HG02798 (cell line): ENCODE data around the gene ANGPTL8.

Experiments used
- ATAC-seq: cut with Tn5 transposase; IDR thresholded peaks from one replicate; pipeline ENCODE4 v1.9.1; 2021; ENCODE audit warnings: mild to moderate bottlenecking; ENCODE audit not compliant: unreplicated experiment, poor library complexity

Gene ANGPTL8, protein sequence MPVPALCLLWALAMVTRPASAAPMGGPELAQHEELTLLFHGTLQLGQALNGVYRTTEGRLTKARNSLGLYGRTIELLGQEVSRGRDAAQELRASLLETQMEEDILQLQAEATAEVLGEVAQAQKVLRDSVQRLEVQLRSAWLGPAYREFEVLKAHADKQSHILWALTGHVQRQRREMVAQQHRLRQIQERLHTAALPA

DNA sequence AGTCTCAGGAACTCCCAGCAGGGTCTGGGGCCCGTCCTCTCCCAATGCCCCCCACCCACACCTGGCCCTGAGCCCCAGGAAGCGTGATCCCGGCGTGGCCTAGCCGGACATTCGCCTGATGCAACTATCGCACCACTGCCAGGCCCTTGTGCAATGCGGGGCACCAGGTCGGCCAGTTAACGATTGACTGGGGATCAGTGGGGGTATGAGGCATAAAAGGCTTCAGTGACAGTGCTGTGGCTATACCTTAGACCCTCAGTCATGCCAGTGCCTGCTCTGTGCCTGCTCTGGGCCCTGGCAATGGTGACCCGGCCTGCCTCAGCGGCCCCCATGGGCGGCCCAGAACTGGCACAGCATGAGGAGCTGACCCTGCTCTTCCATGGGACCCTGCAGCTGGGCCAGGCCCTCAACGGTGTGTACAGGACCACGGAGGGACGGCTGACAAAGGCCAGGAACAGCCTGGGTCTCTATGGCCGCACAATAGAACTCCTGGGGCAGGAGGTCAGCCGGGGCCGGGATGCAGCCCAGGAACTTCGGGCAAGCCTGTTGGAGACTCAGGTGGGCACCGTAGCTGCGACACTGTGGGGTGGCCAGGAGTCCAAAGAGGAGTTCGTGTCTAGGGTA, at the start of gene ANGPTL8:
Gene ANGPTL8 (plus strand): TSS at position 243 of the 624 bp plus-strand sequence. CDS start 19 bp downstream, at position 262.
- ATAC-seq, result no peak

DNA sequence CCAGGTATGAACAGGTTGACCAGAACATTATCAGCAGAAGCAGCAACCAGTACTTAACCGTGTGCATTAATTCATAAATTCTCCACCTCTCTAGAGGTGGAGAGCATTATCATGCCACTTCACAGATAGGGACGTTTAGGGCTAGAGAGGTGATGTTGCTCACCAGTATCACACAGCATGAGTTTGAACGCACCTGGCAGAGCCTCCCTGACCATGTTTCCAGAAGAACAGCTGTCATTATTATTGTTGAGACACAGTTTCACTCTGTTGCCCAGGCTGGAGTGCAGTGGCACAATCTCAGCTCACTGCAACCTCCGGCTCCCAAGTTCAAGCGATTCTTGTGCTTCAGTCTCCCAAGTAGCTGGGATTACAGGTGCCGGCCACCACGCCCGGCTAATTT, 48.9 kb upstream of the ANGPTL8 start:
- ATAC-seq, result no peak

DNA sequence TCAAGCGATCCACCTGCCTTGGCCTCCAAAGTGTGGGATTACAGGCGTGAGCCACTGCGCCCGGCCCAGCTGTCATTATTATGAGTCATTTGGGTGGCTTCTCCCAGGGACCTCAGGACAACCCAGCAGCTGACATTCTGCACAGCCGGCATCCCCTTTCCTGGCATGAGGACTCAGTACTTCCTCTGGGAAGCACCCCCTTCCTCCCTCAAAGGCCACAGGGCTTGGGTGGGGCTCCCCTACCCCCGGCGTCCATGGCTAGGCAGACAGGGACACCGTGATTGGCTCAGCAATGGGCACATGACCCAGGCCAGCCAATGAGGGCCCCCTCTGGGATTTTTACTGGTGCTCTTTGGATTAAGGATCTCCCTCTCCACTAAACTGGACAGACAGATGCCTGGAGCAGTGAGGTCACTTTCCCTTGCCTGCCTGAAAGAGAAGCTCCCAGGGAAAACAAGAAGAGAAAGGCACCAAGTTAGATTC, 48.1 kb upstream of the ANGPTL8 start:
- no peak for ATAC-seq

DNA sequence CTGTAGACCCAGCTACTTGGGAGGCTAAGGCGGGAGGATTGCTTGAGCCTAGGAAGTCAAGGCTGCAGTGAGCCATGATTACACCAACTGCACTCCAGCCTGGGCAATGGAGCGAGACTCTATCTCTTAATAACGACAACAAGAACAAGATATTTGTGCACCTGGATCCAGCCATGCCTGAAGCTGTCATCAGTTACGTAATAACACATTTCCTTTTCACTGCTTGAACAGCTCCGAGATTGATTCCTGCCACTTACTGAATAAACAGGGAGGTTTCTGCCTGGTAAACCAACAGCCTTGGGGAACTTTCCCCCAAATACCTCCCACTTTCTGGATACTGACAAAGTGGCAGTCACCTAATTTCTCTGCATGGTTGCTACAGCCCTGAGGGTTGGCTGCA, 47.5 kb upstream of the ANGPTL8 start:
- ATAC-seq, result no peak

DNA sequence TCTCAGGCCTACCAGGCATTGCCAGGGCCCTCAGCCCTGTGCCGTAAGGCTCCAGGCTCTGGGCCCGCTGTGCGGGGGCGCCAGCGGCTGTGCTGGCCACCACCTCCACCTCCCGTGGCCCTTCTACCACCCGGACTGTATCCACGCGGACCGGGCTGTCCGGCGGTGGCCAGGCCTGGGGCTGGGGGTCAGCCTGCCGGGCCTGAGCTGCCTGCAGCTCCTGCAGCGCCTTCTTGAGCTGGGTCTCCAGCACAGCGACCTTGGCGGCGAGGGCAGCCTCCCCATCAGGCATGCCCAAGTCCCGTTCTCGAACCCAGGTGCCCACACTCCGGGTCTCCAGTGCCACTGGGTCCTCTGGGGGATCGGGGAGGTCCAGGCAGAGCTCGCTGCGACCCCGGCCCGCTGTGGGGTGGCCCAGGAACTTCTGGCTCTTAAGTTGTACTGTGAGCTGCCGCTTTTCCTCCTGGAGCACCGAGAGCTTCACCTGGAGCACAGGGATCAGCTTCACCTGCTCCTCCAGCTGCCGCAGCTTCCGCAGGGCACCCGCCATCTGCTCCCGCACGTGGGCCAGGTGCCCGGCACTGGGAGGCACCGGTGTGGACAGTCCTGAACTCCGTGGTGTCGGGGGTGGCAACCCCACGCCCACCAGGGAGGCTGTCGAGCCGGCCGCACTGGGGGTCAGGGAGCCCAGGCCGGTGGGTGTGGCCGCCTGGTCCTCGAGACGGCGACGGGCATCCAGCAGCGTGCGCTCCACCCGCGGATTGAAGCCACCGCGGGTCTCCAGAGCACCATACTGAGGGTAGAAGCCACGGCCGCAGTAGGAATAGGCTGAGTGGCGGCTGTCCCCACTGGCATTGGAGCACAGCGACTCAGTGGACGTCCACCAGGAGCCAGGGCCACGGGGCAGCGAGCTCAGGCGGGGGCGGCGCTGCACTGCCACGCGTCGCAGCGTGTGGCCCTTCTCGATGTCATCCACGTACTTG, 46.2 kb upstream of the ANGPTL8 start:
- no peak for ATAC-seq

DNA sequence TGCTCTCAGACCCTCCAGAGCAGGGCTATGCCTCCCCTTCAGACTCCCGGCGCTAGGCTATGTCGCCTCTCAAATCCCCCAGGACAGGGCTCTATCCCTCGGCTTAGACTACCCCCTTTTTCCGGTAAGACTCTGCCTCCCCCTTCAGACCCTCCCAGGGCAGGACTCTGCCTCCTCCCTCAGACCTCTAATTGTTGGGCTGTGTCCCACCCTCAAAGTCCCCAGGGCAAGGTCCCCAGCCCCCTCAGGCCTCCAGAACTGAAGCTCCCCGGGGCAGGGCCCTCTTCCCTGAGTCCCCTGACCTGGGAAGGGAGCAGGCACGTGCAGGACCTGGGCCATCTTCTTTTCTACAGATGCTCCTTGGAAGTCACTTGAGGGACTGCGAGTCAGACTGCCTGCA, 45.2 kb upstream of the ANGPTL8 start:
- ATAC-seq, result no peak

DNA sequence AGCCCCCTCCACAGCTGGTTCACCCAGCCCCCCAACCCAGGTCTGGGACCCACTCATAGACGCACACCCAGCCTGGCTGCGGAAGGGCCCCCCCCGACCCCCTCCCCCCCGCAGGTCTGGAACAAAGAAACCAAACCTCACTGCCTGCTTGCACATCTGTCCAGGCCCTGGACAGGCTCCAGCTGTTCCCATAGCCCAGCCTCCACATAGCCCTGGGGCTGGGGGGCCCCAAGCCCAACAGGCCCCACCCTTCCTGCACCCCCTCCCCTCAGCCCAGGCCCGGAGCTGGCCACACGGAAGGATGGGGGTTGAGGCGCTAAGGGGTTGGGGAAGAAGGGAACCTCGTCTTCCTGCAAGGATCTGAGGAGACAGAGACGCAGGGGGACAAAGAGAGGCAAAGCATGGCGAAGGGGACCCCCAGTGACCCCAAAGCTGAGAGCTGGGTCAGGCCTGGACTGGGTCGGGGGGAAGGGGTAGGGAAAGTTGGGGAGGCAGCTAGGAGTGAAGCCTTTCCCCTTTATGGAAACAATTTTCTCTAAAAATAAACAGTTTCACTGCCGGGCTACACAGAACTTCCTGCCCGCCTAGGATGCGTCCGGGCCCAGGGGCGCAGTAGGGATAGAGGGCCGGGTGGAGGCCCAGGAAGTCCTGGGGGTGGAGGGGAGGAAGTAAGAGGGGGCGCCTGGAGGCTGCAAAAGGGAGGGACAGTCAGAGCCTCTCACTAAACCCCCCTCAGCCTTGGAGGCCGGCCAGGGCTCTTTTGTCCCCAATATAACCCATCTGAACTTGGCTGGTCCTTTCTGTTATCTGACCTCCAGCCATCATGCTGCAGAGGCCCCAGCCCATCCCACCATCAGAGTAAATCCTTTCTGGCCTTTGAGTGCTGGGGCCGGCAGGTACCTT, 44.5 kb upstream of the ANGPTL8 start:
- ATAC-seq, result no peak

DNA sequence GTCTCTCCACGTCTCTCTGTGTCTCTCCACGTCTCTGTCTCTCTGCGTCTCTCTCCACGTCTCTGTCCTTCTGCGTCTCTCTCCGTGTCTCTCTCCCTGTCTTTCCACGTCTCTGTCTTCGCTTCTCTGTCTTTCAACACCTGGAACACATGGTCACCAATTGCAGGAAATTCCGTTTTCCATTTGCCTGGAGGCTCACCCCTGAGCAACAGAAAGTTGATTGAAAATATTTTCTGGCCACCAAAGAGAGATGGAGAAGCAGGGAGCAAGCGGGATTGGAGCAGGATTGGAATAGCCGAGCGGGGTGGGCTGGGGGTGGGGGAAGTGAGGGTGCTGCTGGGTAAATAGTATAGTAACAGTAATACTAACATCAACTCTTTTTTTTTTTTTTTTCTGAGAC, 43.7 kb upstream of the ANGPTL8 start:
- ATAC-seq, result no peak

DNA sequence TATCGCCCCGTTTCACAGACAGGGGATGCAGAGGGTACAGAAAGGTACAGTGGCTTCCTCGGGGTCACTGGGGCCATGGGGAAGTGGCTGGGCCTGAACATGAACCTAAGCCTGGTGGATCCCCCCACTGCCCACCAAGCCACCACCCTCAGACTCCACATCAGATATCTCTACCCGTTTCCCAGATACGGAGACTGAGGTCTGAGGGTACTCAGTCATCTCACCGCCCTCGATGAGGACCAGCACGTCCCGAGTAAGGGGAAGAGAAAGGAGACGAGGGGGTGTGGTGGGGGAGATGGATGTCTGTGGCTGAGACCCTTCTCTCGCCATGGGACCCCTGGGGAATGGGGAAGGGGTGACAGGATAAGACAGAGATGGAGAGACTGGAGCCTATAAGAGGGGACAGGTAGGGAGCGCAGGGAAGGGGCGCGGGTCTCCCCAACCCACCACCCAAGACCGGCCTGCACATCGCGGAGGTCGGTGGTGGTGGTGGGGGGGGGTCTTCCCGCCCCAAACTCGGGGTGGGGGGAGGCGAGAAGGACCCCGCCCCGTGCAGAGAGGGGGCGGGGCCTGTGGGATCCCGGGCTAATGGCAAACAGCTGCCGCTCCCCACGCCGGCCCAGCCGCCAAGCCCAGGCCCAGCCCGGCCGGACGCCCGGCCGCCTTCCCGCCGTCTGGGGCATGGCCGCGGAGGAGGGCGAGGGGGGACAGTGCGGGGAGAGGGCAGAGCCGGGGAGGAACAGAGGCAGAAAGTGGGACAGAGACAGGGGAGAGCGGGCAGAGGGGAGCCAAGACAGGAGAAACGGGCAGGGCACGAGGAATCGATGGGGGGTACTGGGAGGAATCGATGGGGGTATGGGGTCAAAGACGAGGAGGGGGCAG, 42.8 kb upstream of the ANGPTL8 start:
- ATAC-seq, result no peak

DNA sequence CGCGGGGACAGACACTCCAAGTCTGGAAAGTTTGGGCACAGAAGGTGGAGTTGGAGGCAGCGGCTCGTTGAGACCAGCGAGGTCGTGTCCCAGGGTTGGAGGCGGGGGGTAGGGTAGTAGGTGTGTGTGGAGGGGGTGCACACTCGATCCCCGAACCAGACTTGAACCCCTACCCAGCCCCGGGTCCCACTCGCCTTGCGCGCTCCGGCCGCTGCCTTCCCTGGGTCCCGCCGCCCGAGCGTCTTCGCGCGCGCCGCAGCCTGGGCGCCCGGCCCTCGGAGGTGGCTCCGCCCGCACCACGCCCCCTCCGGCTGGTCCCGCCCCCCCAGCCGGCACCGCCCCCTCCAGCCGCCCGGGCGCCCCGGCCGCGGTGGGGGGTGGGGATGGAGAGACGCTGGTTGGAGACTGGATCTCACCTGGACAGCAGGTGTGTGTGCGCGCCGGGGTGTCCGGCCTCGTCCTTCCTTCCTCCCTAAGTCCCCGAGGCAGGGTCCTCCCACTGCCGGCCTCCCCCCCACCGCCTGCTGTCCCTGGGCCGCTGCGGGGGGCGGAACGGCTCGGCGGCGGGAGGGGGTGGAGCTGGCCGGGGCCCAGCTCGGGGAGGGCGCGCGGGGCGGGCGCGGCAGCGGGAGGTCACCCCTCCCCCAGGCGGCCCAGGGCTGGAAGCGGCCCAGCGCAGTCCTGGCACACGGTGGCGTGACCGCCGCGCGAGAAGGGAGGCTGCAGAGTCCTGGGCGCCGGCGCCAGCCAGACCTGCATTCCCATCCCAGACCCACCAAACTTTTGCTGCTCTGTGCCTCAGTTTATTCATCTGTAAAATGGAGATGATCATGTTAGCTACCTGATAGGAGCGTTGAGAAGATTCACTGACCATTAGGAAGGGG, 41.9 kb upstream of the ANGPTL8 start, which contains the start of gene KANK2:
Gene KANK2 (minus strand): TSS at position 255 of the 884 bp plus-strand sequence. CDS start 3,034 bp downstream, outside the sequence.
- ATAC-seq, result peak; percentile 80

DNA sequence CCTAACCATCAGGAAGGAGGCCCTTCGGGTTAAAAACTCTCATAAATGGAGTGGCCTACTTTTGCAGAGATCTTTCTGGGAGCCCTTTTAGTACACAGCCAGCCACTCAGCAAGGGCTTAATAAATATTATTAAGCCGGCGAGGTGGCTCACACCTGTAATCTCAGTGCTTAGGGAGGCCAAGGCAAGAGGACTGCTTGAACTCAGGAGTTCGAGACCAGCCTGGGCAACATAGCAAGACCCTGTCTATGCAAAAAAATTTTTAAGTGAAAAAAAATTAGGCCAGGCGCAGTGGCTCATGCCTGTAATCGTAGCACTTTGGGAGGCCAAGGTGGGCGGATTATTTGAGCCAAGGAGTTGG, 41.3 kb upstream of the ANGPTL8 start:
- no peak for ATAC-seq

DNA sequence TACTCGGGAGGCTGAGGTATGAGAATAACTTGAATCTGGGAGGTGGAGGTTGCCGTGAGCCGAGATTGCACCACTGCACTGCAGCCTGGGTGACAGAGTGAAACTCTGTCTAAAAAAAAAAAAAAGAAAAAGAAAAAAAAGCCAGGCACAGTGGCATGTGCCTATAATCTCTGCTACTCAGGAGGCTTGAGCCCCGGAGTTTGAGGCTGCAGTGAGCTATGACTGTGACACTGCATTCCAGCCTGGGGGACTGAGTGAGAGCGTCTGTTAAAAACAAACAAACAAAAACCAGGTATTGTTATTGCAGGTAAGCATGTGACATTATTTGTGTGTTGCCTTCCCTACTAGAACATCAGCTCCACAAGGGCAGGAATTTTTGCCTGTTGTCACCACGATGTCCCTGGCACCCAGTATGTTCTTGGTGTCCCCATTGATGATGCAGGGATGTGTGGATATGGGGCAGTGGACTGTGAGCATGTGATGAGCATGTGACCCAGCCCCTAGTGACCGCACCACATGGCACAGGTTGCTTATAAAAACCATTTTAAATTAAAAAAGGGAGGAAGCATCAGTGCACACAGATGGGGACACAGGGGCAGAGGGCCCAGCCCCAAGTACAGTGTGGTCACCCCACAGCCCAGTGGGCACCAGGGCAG, 40.5 kb upstream of the ANGPTL8 start:
- ATAC-seq, result no peak

DNA sequence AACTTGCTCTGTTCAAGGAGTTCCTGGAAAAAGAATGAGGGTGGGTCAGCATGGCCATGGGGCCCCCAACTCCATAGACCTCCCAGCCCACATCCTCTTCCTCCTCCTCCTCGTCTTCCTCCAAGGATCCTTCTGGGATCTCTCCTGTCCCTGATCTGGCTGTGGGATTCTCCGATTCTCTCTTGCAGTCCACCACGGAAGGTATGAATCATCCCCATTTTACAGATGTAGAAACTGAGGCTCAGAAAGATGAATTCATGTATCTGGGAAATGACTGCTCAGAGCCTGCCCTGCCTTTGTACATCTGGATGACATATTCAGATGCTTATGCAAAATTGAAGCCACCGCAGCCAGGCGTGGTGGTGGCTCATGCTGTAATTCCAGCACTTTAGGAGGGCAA, 39.9 kb upstream of the ANGPTL8 start:
- ATAC-seq, result no peak

DNA sequence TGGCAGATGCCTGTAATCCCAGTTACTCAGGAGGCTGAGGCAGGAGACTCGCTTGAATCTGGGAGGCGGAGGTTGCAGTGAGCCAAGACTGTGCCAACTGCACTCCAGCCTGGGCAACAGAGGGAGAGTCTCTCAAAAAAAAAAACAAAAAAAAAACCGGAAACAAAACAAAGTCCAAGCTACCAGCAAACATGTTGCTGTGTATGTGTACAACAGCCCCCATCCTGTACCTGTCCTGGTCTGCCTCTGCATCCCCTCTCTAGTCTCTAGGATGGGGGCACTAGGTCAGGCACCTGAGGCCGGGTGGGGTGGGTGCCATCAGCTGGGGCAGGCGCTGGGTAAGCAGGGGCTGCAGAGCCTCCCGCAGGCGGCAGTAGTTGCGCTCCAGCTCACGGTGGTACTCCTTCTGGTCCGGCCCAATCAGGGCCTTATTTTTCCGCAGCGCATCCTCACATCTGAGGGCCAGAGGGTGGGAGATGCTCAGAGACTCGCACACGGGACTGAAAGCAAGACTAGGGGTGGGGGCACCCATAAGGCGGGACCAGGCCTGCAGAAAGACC, 39.3 kb upstream of the ANGPTL8 start:
- ATAC-seq, result no peak

DNA sequence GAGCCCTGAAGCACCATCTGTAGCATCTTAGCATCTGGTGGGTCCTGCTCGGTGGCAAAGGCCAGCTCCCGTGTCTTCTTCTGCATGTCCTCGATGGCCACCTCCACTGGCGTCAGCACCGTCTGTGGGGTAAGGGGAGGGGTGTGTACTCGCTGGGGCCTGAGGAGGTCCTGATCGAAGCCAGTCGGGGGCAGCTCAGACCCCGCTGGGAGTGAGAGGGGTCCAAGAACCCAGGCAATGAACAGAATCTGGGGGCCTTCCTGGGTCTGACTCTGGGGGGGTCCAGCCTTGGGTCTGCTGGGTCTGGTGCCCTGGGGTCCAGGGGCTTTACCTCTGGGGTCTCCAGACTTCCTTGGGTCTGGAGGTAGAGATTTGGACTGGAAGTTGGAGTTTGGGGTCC, 38.5 kb upstream of the ANGPTL8 start:
- ATAC-seq, result no peak

DNA sequence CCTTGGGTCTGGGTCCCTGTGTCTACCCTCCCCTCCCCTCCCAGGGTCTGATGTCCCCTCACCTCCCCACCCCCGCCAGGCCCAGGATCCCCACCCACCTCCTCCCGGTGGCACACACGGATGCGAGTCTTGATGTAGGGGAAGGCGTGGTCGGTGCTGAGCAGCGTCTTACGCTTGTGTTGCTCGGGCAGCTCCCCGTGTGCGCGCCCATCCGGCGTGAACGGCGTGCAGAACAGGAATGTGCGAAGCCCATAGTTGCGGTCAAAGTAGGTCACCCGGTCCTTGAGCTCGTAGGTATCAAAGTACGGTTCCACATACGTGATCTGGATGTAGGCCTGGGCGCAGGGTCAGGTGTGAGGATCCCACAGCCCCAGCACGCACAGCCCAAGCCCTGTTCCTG, 37.6 kb upstream of the ANGPTL8 start:
- no peak for ATAC-seq

DNA sequence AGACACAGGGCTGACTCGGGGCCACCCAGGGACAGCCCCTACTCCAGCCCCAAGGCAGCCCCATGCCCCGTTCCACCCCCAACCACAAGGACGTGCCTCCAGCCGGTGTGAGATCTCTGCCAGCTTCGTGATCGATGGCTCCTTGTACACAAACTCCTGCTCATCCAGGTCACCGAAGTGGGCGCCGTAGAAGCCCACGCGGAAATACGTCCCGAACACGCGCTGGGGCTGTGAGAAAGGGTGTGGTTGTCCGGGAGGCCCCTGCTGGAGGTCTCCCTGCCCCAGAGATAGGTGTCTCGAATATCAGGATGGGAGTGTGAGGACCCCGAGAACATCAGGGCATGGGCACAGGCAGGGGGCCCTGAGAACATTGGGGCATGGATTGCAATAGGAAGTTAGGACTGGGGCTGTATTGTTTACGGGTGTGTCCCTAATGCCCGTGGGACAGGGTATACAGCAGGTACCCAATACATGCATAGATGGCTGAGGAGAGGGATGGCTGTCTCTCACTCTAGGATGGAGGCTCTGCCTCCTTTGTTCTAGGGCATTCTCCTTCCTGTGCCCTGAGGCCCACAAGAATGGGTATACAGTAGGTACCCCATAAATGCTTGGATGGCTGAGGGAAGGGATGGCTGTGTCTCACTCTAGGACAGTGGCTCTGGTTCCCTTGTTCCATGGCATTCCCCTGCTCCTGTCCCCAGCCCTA, 36.8 kb upstream of the ANGPTL8 start:
- no peak for ATAC-seq
